Nucleus accumbens (tissue), 56 donors: ENCODE measurements around the gene DNAL4.

Experiments
- DNase-seq, 56 donors: peaks; one replicate each; lab custom pipeline; 2025; lab: John Stamatoyannopoulos, UW

Gene DNAL4

GRCh38 chr22:38744981-38745380, 49.0 kb downstream of the DNAL4 start:
- peak in 8 of 56 donors; percentile 21 to 50 (median 42) for DNase-seq

- no peak for DNase-seq
Observed at GRCh38 chr22:38742176-38742942, 51.6 kb downstream of the DNAL4 start.

- no peak for DNase-seq
Observed at GRCh38 chr22:38741576-38741975, 52.4 kb downstream of the DNAL4 start.

- DNase-seq: no peak
Observed at GRCh38 chr22:38741166-38741565, 52.8 kb downstream of the DNAL4 start.

GRCh38 chr22:38740754-38741153, 53.2 kb downstream of the DNAL4 start:
- DNase-seq: no peak

- DNase-seq: no peak
Observed at GRCh38 chr22:38740116-38740723, 53.7 kb downstream of the DNAL4 start.

GRCh38 chr22:38739300-38740055, 54.5 kb downstream of the DNAL4 start:
- DNase-seq: no peak

GRCh38 chr22:38738475-38739070, 55.4 kb downstream of the DNAL4 start:
- no peak for DNase-seq

- no peak for DNase-seq
Observed at GRCh38 chr22:38737302-38738060, 56.5 kb downstream of the DNAL4 start.

- DNase-seq: peak in 4 of 56 donors; percentile 25 to 59 (median 48)
Observed at GRCh38 chr22:38736257-38736570, 57.7 kb downstream of the DNAL4 start.

GRCh38 chr22:38735465-38736256, 58.3 kb downstream of the DNAL4 start:
- peak in 11 of 56 donors; percentile 17 to 61 (median 29) for DNase-seq

GRCh38 chr22:38735126-38735464, 58.8 kb downstream of the DNAL4 start:
- DNase-seq: no peak

GRCh38 chr22:38734421-38735100, 59.4 kb downstream of the DNAL4 start:
- peak in 2 of 56 donors; percentile 56 for DNase-seq

- DNase-seq: peak in 54 of 56 donors; percentile 51 to 95 (median 84)
Observed at GRCh38 chr22:38733724-38734381, 60.1 kb downstream of the DNAL4 start.

- peak in 33 of 56 donors; percentile 15 to 84 (median 58) for DNase-seq
Observed at GRCh38 chr22:38733329-38733723, 60.6 kb downstream of the DNAL4 start.

- DNase-seq: peak in 8 of 56 donors; percentile 12 to 48 (median 36)
Observed at GRCh38 chr22:38732251-38732815, 61.6 kb downstream of the DNAL4 start.

GRCh38 chr22:38731703-38732161, 62.2 kb downstream of the DNAL4 start:
- no peak for DNase-seq

GRCh38 chr22:38730411-38730871, 63.5 kb downstream of the DNAL4 start:
- no peak for DNase-seq
